OCI-LY3 (cell line): ENCODE results near the gene ZNF106.

Experiments used
- CTCF ChIP-seq: fragments of 200-600, 300-600 bp; sonication (generic); IDR thresholded peaks from 2 replicates; pipeline ENCODE4 v1.5.1; 2014; ENCODE audit warnings: antibody characterized with exemption, low read length, low read depth
- EZH2phosphoT487 ChIP-seq: fragments of 200-600 bp; shearing (Covaris generic); IDR thresholded peaks from 2 replicates; pipeline ENCODE4 v1.6.1; 2018; ENCODE audit warnings: antibody characterized with exemption, mixed run types, low read depth

GRCh38 chr15:42482701-42483100 lies 8.2 kb downstream of the ZNF106 start:
- TF ChIP-seq CTCF (no peak), EZH2phosphoT487 (no peak)
